Measurements from ENCODE around the gene WFDC10A. TPM values are rescaled to one million over a fixed set of nuclear protein-coding genes. Genes with fewer than 3 reads are reported as not detected.

WFDC10A gene
- total RNA-seq, 2 donors from 2014 or later: not detected

- no peaks in the 10 kb centered on the region for H3K36me3 ChIP-seq
- no peak overlapping the region for H3K9ac ChIP-seq (ENCODE audit: low read depth in 2 of 2, low read length in 2 of 2)
- H3K4me1 ChIP-seq: no peaks in the 10 kb centered on the region
- intact Hi-C loops (cut with DNase I): no loop called here
- H3K9me3 ChIP-seq: no peaks in the 10 kb centered on the region
- no peak for DNase-seq
- no peak overlapping the region for H3K4me3 ChIP-seq
- H3K27ac ChIP-seq: no peak overlapping the region
- TF ChIP-seq CTCF (IDR thresholded peaks at IDR 0.05): no peak
- H3K27me3 ChIP-seq: no peaks in the 10 kb centered on the region
Measured at GRCh38 chr20:45679650-45680049, 50.1 kb downstream of the WFDC10A start.

Other genes starting within 250 kb of the WFDC10A start
- 100 to 1,000 TPM; 109 to 131 TPM for gene DBNDD2, start 221.4 kb upstream of the WFDC10A start, total RNA-seq
- 100 to 1,000 TPM; 129 to 140 TPM for gene PIGT, start 213.6 kb upstream of the WFDC10A start, total RNA-seq
- 100 to 1,000 TPM; 117 to 285 TPM for gene WFDC2, start 160.0 kb upstream of the WFDC10A start, total RNA-seq
- gene SPINT3, start 114.1 kb upstream of the WFDC10A start, total RNA-seq: not detected
- not detected for gene WFDC6, start 90.3 kb upstream of the WFDC10A start, total RNA-seq
- not detected for gene EPPIN, start 82.3 kb upstream of the WFDC10A start, total RNA-seq
- gene WFDC8, start 50.5 kb upstream of the WFDC10A start, total RNA-seq: not detected
- not detected for gene WFDC9, start 1.5 kb downstream of the WFDC10A start, total RNA-seq
- not detected for gene WFDC11, start 40.5 kb downstream of the WFDC10A start, total RNA-seq
- gene WFDC13, start 72.3 kb downstream of the WFDC10A start, total RNA-seq: not detected
- gene WFDC10B, start 75.3 kb downstream of the WFDC10A start, total RNA-seq: not detected
- gene SPINT4, start 92.6 kb downstream of the WFDC10A start, total RNA-seq: not detected
- 10 to 100 TPM in 1 of 2 donors, 1 to 10 TPM in 1; 2.5 to 15.6 TPM for gene WFDC3, start 162.1 kb downstream of the WFDC10A start, total RNA-seq
- 10 to 100 TPM; 41.5 to 96.5 TPM for gene DNTTIP1, start 162.2 kb downstream of the WFDC10A start, total RNA-seq
- 100 to 1,000 TPM in 1 of 2 donors, 10 to 100 TPM in 1; 23.7 to 117 TPM for gene UBE2C, start 182.9 kb downstream of the WFDC10A start, total RNA-seq
- 1 to 10 TPM; 2.9 to 3.8 TPM for gene TNNC2, start 197.6 kb downstream of the WFDC10A start, total RNA-seq
- gene SNX21, start 204.1 kb downstream of the WFDC10A start, total RNA-seq: 10 to 100 TPM; 11.2 to 12.6 TPM
- 10 to 100 TPM; 49.8 to 58.5 TPM for gene ACOT8, start 227.7 kb downstream of the WFDC10A start, total RNA-seq
- gene ZSWIM3, start 227.9 kb downstream of the WFDC10A start, total RNA-seq: 1 to 10 TPM; 4.6 to 5.2 TPM

Data from colonic mucosa (tissue), 4 donors.